Uterus (tissue), 2 donors: Measurements from ENCODE around the gene TMEM31.

Source experiments
- POLR2A ChIP-seq, 2 donors: fragments of 450-650 bp; IDR thresholded peaks; one replicate each; pipeline ENCODE4 v1.6.1; 2016; ENCODE audit warnings: antibody characterized with exemption in 2 of 2, mild to moderate bottlenecking in 1 of 2, moderate library complexity in 1 of 2
- TF ChIP-seq, protein P1 (sequence below), 4 experiments: fragments of 200-600 bp in 2 of 4; fragments of 450-650 bp in 2 of 4; sonication (generic) in 2 of 4; IDR thresholded peaks; one replicate each; pipeline ENCODE4 v1.5.1; 2016 to 2019; ENCODE audit warnings: antibody characterized with exemption in 4 of 4, mild to moderate bottlenecking in 2 of 4, moderate library complexity in 1 of 4

DNA sequence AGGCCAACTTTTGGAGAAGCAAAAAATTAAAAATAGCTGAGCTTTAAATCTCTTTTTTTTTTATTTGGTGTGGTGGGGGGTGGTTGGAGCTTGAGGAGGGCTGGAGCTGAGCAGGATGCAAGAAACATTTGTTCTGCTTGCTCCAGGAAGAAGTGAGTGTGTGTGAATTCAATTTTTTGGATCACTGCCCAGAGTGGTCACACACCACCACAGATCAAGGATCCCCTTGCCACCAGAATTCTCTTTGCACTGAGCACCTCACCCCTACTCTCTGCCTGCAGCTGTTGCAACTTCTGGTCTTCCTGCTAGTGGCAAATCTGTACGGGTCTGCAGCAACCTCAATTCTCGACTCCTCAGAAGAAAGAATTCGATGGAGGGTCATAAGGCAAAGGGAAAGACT, 46.0 kb downstream of the TMEM31 start:
- TF ChIP-seq, protein P1, sequence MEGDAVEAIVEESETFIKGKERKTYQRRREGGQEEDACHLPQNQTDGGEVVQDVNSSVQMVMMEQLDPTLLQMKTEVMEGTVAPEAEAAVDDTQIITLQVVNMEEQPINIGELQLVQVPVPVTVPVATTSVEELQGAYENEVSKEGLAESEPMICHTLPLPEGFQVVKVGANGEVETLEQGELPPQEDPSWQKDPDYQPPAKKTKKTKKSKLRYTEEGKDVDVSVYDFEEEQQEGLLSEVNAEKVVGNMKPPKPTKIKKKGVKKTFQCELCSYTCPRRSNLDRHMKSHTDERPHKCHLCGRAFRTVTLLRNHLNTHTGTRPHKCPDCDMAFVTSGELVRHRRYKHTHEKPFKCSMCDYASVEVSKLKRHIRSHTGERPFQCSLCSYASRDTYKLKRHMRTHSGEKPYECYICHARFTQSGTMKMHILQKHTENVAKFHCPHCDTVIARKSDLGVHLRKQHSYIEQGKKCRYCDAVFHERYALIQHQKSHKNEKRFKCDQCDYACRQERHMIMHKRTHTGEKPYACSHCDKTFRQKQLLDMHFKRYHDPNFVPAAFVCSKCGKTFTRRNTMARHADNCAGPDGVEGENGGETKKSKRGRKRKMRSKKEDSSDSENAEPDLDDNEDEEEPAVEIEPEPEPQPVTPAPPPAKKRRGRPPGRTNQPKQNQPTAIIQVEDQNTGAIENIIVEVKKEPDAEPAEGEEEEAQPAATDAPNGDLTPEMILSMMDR (IDR thresholded peaks at IDR 0.05), result no peak
- no peak for TF ChIP-seq POLR2A (IDR thresholded peaks at IDR 0.05)
